Measurements from ENCODE around the gene PVALEF.

The PVALEF gene

DNA sequence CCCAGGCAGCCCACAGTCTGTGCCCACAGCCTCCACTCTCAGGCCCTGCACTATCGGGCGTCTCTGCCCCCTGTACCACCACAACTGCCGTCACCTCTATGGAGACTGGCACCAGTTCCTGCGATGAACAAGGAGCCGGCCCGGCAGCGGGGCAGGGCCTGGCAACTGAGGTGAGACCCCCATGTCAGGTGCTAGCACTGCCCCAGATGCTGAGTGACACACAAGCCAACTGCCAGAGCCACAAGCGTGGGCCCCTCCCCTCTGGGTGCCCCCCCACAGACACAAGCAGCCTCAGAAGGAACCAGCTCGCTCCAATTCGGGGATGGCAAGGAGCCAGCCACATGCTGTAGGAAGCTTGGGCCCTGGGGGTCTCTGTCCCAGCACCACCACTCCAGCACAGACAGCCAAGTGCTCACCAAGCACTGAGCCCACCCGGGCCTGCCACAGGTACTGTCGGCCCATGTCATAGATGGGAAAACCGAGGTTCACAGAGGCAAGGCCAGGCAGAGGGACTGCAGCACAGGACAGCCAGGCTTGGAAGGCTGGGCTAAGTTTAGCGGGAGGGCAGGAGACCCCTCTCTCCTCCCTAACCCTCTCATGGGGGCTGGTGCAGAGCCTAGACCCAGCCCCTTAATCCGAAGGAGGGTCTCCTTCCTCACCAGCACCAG, 1.5 kb upstream of the PVALEF start:
- no peak for DNase-seq

GRCh38 chr17:81164371-81165245, 699 bp upstream of the PVALEF start:
- no peak for DNase-seq

GRCh38 chr17:81166033-81166492, 756 bp downstream of the PVALEF start, which contains the start of gene AATK:
Gene AATK, minus strand, starts transcription at chr17:81166221. Its CDS starts 229 bp downstream, at chr17:81165992.
- no peak for DNase-seq

DNA sequence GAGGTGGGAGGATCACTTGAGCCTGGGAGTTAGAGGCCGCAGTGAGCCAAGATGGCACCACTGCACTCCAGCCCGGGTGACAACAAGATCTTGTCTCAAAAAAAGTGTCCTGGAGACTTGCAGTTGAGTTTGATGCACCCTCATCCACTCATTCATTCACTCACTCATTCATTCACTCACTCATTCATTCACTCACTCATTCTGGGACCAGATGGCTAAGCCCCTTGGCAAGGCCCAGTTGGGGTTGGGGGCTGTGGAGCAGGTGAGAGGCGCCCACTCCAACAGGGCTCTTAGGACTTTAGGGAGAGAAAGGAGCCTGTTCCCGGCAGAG, 1.9 kb downstream of the PVALEF start:
- no peak for DNase-seq

DNA sequence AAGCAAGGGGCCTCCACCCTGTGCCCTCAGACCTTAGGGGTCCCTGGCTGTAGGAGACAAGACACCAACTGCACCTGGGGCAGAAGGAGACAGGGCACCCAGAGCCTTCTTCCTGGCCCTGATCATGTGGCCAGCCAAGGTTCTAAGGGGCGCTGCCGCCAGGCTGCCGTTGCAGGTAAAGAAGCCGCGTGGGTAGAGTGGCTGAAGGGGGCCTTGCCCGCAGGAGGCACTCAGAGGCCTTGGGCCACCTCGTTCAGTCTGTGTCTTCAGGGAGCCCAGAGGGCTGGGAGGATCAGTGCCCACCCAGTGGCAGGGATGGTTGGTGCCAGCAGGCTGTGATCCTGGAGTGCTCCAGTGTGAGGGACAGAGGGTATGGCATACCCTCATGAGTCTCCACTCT, 2.3 kb downstream of the PVALEF start:
- no peak for DNase-seq

DNA sequence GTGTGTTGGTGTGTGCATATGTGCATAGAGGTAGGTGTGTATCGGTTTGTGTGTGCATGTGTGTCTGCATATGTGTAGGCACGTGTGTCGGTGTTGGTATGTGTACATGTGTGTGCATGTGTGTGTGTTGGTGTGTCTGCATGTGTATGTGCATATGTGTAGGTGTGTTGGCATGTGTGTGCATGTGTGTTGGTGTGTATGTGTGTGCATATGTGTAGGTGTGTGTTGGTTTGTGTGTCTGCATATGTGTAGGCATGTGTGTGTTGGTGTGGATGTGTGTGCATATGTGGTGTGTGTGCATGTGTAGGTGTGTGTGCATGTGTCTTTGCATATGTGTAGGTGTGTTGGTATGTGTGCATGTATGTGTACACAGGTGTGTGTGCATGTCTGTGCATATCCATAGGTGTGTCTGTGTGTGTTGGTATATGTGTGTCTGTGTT, 4.6 kb downstream of the PVALEF start:
- DNase-seq = no peak

DNA sequence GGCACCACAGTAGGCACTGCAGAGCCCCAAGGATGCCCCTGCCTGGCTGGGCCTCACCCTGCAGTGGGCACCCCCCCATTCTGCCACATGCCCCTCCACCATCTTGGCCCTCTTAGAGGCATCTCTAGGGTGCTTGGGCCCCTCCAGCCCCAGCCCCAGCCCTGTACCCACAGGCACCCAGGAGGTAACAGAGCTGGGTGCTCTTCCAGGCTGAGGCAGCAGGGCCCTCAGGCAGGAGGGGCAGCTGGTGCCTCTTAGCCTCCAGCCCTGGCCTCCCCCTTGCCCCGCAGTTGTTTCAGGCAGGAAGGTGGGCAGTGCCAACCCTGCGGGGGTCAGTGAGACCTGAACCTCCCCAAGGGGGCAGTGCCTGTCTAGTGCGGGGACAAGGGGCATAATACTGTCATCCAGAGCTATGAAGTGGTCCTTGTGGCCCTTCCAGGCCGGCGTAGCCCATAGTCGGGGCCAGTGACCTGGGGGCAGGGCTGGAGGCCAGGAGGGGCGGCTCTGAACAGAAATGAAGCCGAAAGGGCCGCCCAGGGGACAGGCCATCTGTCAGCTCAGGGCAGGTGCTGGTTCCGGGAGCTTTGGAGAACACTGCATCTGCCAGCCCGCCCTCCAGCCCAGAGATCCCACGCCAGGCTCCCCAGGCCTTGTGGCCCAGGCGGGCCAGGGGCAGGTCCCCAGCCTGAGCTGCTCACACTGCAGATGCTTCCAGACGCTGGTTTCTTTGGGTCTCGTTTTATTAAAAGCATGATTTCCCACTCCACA, 5.6 kb downstream of the PVALEF start:
- no peak for DNase-seq

GRCh38 chr17:81171941-81172340, 6.6 kb downstream of the PVALEF start:
- no peak for DNase-seq

- no peak for DNase-seq
These were observed 7.9 kb downstream of the PVALEF start for GRCh38 chr17:81173052-81173761.

- peak; percentile 31 for DNase-seq
These were observed 8.5 kb downstream of the PVALEF start for GRCh38 chr17:81173762-81174155.

DNA sequence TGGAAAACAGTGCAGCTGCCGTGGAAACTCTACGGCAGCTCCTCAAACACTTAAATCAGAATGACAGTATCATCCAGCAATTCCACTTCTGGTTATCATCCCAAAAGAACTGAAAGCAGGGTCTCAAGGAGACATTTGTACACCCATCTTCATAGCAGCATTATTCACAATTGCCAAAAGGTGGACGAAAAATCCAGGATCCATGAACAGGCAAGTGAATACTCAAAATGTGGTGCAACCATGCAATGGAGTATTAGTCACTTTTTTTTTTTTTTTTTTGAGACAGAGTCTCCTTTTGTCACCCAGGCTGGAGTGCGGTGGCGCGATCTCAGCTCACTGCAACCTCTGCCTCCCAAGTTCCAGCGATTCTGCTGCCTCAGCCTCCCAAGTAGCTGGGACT, 11.4 kb downstream of the PVALEF start:
- peak; percentile 9 for DNase-seq

DNA sequence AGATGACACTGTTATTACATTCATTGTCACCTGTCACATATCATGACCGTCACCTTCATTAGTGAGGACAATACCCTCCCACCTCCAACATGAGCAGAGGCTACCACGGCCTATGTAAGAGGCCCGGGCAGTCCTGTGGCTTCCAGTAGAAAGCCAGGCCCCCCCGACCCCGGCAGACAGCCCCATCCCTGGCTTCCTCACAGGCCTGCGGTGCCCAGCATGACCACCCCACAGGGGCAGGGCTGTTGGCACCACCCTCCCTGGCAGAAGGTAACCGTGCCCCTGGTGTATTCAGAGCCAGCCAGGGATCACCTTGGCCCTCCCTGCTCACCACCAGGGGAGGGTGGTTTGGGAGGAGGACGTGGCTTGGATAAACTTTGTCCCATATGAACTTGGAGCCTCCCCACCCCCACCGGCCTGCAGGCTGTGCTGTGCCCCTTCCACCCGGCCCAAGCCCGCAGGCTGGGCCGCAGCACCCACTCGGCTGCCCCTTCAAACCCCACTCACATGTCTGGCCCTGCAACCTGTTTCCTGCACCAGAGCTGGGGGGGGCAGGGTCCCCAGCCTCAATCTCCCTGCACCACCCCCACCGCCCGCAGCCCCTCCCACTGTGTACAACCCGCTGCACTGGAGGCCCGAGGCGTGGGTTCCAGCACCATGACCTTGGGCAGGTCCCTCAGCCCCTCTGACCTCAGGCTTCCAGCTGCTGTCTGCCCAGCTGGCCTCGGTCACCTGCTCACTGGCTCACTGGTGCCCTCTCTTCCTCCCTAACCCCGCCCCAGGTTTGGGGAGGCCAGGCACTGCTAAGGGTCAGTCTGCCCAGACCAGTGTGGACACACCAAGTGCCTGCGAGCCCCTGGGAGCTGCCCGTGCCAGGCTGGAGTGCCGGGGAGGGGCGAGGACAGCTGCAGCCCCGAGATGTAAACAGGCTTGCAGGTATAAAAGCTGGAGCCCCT, 13.1 kb downstream of the PVALEF start:
- DNase-seq = no peak

GRCh38 chr17:81179220-81179619, 13.9 kb downstream of the PVALEF start:
- no peak for DNase-seq

DNA sequence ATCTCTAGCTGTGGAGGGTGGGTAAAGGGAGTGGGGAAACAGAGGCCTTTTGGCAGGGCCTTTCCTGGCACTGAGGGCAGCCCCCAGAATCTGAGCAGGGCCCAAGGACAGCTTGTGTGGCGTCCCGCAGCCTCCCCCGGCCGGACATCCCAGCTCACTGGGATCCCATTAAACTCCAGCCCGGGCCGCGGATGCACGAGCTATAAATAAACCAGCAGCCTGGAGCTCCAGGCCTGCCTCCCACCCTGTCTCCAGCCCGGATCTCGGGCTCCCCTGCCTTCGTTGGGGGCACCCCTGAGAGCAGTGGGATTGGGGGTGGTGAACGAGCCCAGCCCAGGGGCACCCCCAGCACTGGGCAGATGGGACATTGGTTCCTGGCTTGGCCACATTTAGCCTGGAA, 14.6 kb downstream of the PVALEF start:
- DNase-seq = no peak

DNA sequence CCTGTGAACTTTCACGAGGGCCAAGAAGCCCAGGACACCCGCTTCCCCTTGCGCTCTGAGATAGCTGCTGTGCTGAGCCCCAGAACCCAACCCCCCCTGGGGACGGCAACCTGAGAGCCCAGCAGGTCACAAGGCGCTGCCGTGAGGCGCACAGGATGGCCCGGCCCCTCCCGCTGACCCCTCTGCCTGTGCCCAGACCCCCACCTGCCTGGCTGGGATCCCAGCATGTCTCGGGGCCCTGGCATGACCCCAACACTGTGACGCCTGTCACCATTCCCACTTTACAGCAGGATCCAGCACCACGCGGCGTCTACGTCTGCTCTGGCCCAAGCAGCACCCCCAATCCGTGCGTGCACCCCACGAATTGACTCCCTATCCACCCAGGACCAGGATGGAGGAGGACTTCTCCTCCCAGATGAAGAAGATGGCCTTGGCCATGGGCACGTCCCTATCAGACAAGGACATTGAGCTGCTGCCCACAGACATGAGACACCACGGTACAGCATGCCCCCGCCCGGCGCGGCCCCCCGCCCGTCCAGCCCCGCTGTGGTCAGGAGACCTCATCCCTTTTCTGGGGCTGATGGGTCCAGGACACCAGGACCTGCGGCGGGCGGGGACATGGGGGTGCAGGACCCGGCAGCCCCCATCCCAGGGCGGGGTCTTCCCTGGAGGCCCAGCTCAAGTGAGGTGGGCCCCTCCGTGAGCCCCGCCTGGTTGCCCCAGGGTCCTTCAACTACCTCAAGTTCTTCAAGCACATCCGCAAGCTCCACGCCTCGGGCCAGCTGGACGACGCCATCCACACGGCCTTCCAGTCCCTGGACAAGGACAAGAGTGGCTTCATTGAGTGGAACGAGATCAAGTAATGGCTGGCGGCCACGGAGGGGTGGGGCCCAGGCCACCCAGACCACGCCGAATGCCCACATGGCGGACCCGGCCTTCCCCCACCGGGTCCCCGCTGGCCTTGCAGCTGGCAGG, 15.8 kb downstream of the PVALEF start:
- no peak for DNase-seq

- no peak for DNase-seq
These were observed 16.5 kb downstream of the PVALEF start for GRCh38 chr17:81181811-81182185.

DNA sequence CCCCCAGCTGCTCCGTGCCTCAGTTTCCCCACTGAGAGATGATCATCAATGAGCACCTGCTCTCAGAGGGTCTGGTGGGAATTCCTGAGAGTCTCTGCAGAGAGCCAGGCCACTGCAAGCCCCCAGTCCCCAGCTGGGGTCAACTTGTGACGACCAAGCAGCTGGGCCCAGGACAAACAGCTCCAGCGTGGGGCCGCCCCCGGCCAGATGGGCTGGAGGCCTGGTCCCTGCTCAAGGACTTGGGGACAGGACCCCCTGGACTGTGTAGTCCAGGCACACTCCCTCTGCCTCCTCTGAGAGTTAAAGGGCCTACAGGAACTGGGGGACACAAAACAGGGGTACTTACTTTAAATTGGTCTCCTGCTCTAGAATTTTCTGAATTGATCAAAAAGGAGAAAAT, 17.3 kb downstream of the PVALEF start:
- no peak for DNase-seq

DNA sequence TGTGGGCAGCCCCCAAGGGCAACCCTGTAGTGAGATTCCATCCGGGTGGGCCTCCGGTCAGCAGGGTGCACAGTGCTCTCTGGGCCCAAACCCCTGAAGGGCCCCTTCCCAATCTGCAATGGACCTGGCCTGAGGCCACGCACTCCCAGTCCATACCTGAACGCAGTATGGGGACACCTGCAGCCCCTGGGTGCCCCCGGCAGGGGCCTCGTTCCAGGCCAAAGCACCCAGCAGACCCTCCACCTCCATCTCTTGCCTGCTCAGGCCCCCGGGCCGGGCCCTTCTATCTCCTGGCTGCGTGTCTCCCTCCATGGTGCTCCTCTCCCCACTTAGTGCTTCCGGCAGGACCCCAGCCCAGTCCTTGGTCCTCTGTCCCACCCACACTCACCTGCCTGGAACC, 18.0 kb downstream of the PVALEF start:
- DNase-seq = no peak

- DNase-seq = no peak
These were observed 18.5 kb downstream of the PVALEF start for GRCh38 chr17:81183807-81184206.

DNA sequence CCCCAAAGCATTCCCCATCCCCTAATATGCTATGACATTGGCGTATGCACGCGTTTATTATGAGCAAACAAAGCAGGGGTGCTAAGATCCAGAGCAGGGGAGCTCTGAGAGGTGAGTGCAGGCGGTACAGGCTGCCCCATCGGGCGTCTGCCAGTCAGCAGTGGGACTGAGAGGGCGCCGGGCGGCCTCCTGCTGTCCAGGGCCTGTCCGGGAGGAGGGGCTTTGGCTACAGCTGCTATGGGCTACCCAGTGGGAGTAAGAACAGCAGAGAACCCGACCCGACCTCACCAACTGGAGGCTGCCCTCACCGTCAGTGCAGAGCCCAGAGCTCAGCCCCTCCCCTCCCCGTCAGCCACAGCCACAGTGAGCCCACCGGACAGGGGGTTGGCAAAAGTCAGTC, 19.2 kb downstream of the PVALEF start:
- DNase-seq = no peak
